COLO668 (cell line): Measurements from ENCODE around the gene GLIPR2.
A peak's percentile ranks its signal among the peaks of the same experiment; 100 is the strongest.
"Not testable (repeated sequence)": the region's sequence is repeated elsewhere in the genome, so short reads cannot be mapped to it uniquely, and the experiment has no call there.

Source experiments
- DNase-seq: peaks from one replicate; lab custom pipeline; 2025; ENCODE audit not compliant: unreplicated experiment; lab: John Stamatoyannopoulos, UW

Gene GLIPR2

DNA sequence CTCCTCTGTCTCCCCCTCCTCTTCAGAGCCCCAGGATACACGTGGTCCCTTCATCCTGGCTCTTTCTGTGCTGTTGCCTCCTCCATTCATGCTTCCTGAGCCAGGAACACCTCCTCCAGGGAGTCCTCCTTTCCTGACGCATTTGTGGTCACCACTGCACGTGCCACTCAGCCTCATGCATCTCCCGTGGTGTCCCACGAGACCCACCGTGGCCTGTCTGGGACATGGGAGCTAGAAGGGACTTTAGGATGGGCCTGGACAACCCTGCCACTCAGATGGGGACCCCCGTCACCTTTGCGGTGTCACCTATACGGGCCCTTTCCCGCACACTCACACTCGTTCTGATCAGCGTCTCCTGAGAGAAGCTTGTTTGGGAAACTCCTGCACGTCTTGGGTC, 6.7 kb downstream of the GLIPR2 start:
- no peak for DNase-seq

- DNase-seq, result no peak
Observed at GRCh38 chr9:36144309-36145232, 8.0 kb downstream of the GLIPR2 start.

- DNase-seq, result no peak
Observed at GRCh38 chr9:36145970-36146369, 9.4 kb downstream of the GLIPR2 start.

- DNase-seq, result no peak
Observed at GRCh38 chr9:36146651-36147050, 10.1 kb downstream of the GLIPR2 start.

GRCh38 chr9:36147441-36148175, 11.1 kb downstream of the GLIPR2 start:
- no peak for DNase-seq

DNA sequence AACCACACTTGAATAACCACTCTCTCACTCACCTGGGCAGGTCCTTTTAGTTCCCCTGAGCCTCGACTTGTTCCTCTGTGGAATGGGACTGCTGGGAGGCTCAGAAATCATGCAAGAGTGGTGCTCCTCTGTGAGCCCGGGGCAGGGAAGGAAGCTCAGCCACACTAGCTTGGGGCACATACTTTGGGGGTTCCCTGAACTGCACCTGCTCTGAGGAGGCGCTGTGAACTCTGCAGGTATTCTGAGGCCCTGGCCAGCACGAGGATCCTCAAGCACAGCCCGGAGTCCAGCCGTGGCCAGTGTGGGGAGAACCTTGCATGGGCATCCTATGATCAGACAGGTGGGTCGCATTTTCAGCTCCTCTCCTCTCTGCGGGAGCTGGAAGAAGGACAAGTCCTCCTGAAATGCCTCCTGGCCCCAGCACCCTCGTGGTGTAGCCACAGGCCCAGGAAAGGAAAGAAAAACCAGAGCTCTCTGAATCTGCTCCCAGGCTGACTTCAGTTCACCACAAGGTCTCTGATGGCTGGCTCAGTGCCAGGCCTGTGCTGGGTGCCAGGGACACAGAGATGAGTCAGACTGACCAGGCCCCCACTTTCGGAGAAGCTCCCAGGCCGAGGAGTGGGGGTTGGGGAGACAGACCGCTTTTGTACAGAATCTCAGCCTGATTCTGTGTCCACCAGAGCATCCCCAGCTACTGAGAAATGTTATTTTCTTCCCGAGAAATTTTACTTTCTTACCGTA, 11.9 kb downstream of the GLIPR2 start:
- peak; percentile 80 for DNase-seq

DNA sequence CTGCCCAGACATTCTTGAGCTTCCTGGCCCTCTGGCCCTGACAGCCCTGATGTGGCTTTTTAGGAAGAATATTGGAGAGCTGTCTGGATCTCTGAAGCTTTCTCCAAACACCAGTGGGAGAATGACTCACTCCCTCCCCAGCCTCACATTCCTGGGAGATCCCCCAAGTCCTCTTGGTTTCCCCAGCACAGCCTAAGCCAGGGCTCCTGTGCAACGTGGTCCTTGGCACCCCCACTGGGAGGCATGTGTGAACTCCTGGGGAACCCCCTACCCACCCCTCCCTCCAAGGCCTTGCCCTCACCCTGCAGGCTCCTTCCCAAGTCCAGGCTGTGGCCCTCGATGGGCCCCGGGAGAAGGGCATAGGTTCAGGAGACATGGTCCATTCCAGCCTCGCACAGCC, 12.7 kb downstream of the GLIPR2 start:
- no peak for DNase-seq

GRCh38 chr9:36150574-36151315, 14.2 kb downstream of the GLIPR2 start:
- DNase-seq, result no peak

DNA sequence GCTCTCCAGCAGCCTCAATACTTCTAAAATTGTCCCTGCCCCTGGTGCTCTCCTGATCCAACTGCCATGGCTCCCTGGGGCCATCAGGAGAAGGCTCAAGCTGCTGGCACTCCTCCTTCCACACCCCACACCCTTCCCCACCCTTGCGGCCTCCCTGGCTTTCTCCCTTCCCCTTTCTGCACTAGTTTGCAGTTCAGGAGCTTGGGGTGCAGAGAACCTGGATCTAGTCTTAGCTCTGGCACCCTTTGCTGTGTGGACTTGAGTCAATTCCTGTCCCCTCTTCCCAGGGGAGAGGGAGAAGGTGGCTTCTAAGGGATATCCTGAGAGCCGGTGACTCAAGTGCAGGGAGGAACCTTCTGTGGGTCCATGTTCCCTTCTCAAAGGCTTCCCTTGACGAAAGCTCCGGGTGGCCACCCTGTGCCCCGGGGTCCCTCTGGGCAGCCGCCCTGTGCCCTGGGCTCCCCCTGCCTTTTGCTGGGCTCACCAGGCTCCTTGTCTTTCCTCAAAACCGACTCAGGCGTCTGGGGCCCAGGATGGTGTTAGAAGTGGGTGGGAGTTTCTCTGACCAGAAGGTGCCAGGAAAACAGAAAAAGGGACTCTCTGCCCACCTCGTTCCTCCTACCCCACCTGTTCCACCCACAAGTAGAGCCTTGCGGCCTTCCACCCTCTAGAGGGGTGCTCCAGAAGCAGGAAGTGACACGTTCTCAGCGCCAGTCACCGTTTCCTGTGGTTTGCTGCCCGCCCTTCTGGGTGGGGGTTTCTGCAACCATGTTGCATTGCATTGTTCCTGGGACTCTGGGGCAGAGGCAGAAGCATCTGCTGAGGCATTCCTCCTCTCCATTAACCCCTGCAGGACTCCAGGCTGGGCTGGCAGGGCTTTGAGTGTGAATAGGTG, 15.0 kb downstream of the GLIPR2 start:
- DNase-seq, result no peak

DNA sequence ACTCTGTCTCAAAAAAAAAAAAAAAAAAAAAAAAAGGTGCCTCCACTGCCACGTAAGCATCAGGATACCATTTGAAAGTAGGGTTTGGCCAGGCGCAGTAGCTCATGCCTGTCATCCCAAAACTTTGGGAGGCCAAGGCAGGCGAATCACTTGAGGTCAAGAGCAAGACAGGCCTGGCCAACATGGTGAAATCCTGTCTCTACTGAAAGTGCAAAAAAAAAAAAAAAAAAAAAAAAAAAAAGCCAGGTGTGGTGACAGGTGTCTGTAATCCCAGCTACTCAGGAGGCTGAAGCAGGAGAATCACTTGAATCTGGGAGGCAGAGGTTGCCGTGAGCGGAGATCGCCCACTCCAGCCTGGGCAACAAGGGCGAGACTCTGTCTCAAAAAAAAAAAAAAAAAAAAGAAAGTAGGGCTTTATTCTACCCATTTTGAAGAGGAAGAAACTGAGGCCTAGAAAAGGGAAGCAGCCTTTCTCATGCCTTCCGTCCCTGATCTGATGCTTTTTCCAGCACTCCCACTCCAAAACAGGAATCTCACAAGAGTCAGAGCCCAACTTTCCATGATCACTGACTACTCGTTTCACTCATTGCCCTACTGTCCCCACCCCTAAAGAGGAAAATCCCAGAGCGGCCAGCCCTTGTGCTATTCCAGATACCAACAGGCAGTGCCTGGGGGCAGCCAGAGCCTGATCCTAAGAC, 16.4 kb downstream of the GLIPR2 start:
- DNase-seq, result no peak

DNA sequence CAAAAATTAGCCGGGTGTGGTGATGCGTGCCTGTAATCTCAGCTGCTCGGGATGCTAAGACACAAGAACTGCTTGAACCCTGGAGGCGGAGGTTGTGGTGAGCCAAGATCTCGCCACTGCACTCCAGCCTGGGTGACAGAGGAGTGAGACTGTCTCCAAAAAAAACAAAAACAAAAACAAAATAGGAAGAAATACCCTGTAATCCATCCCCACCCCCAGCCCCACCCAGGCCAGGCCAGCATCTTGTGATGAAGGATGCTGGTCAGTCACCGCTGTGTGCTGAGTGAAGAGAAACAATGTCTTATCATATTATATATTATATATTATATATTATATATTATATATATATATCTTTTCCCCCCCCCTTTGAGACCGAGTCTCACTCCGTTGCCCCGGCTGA, 17.2 kb downstream of the GLIPR2 start:
- no peak for DNase-seq

GRCh38 chr9:36154331-36154952, 17.9 kb downstream of the GLIPR2 start:
- no peak for DNase-seq

DNA sequence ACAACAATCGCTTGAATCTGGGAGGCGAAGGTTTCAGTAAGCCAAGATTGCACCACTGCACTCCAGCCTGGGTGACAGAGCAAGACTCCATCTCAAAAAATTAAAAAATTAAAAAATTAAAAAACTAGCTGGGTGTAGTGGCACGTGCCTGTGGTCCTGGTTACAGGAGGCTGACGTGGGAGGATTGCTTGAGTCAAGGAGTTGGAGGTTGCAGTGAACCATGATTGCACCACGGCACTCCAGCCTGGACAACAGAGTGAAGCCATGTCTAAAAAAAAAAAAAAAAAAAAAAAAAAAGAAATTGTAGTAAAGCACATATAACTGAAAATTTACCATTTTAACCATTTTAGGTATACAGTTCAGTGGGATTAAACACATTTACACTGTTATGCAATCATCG, 19.6 kb downstream of the GLIPR2 start:
- no peak for DNase-seq

DNA sequence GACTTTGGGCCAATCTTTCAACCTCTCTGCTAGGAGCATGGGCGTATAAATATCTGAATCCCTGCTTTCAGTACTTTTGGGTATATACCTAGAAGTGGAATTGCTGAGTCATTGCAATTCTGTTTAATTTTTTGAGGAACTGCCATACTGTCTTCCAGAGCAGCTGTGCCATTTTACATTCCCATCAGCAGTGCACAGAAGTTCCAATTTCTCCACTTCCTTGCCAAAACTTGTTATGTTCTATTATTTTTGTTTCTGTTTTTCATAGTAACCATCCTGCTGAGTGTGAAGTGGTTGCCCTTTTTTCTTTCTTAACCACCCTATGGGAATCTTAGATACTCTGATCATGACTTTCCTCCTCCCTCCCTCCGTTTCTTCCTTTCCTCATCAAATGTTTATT, 21.6 kb downstream of the GLIPR2 start:
- DNase-seq, result no peak

DNA sequence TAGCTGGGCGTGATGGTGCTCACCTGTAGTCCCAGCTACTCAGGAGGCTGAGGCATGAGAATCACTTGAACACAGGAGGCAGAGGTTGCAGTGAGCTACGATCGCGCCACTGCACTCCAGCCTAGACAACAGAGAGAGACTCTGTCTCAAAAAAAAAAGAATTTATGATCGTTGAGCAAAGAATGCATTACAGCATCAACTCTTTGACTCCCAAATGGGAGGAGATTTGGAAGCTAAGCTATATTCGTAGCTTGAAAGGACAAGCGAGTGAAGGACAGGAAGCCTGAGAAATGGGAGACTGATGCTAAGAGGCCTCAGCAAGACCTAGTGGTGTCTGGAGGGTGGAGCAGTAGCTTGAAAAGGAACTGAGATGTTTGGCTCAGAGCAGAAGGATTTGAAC, 22.4 kb downstream of the GLIPR2 start:
- no peak for DNase-seq

GRCh38 chr9:36159509-36159908, 23.0 kb downstream of the GLIPR2 start:
- not testable (repeated sequence) for DNase-seq

GRCh38 chr9:36160126-36160525, 23.6 kb downstream of the GLIPR2 start:
- not testable (repeated sequence) for DNase-seq

- DNase-seq, result no peak
Observed at GRCh38 chr9:36161187-36161586, 24.7 kb downstream of the GLIPR2 start.

GRCh38 chr9:36162211-36162738, 25.7 kb downstream of the GLIPR2 start:
- DNase-seq, result no peak
